HepG2 (cell line): ENCODE data around the gene PAK6. TPM values are rescaled to one million over a fixed set of nuclear protein-coding genes. Genes with fewer than 3 reads are reported as not detected.

Experiments used
- ATAC-seq: fragments of 200-7000 bp; cut with Tn5 transposase; 3 replicates; pipeline ENCODE4 v1.9.1; 2020; ENCODE audit warnings: mild to moderate bottlenecking, moderate library complexity
- BruUV-seq: library from RNA; stranded (reverse); fragments of 400-500 nt; replicated peaks from 2 replicates; lab custom pipeline; 2021; lab: Mats Ljungman, UMichigan
- CTCF ChIA-PET: fragments of 300-600 bp; formaldehyde crosslinking; extraction: SDS; loops from one replicate; lab custom pipeline; 2021; ENCODE audit warnings: low total read pairs, inconsistent platforms, low intra/inter-chr PET ratio; lab: Yijun Ruan, JAX
- POLR2A ChIA-PET: fragments of 350-600 bp; sonication (Branson Sonifier 250); formaldehyde crosslinking; loops from one replicate; lab custom pipeline; 2020; ENCODE audit warnings: antibody characterized with exemption, inconsistent platforms; lab: Yijun Ruan, JAX
- DNase-seq: peaks from one replicate; pipeline ENCODE4 v3.0.0-alpha.2; 2015; ENCODE audit warnings: low spot score
- FAIRE-seq: peaks from 3 replicates; lab custom pipeline; 2011; peaks lifted over from hg19 to GRCh38; lab: Jason Lieb, UNC
- H2AFZ ChIP-seq: one replicate; pipeline ENCODE4 v1.6.1; 2011; ENCODE audit warnings: low read length, inconsistent platforms
- H3K27ac ChIP-seq: fragments of 300-600 bp; 3 replicates; pipeline ENCODE4 v1.8.0; 2011; ENCODE audit warnings: mixed run types, mild to moderate bottlenecking, mixed read lengths, low read length, inconsistent platforms; ENCODE audit not compliant: insufficient read depth; ENCODE audit errors: extremely low read length
- H3K27me3 ChIP-seq, 2 experiments: fragments of 200-600 bp in 1 of 2; 2 replicates in 1 of 2; 3 replicates in 1 of 2; pipeline versions ENCODE4 v1.6.0 to v1.8.0; 2011; ENCODE audit warnings: low read length in 2 of 2, mild to moderate bottlenecking in 2 of 2, moderate library complexity in 2 of 2, inconsistent platforms in 1 of 2; ENCODE audit not compliant: insufficient read depth in 2 of 2, control insufficient read depth in 1 of 2
- H3K36me3 ChIP-seq, 2 experiments: fragments of 200-600 bp in 1 of 2; replicated peaks in 1 of 2; 2 replicates in 1 of 2; 3 replicates in 1 of 2; pipeline versions ENCODE4 v1.5.1 to v1.8.0; 2011; ENCODE audit warnings: low read length in 2 of 2, inconsistent platforms in 1 of 2; ENCODE audit not compliant: insufficient read depth in 2 of 2, control insufficient read depth in 1 of 2
- H3K4me1 ChIP-seq: 2 replicates; pipeline ENCODE4 v1.5.1; 2012; ENCODE audit warnings: low read length, inconsistent platforms; ENCODE audit not compliant: insufficient read depth
- H3K4me2 ChIP-seq: 2 replicates; pipeline ENCODE4 v1.6.0; 2011; ENCODE audit warnings: low read depth, low read length, inconsistent platforms
- H3K4me3 ChIP-seq, 3 experiments: fragments of 200-600 bp in 1 of 3; sonication (generic), shearing (Covaris generic) in 1 of 3; replicated peaks in 1 of 3; 2 replicates each; pipeline ENCODE4 v1.5.1; 2011 to 2016; ENCODE audit warnings: low read length in 3 of 3, inconsistent platforms in 2 of 3, low read depth in 2 of 3, mild to moderate bottlenecking in 2 of 3, control low read depth in 1 of 3, mixed read lengths in 1 of 3; ENCODE audit not compliant: insufficient read depth in 1 of 3
- H3K79me2 ChIP-seq: one replicate; pipeline ENCODE4 v1.6.1; 2011; ENCODE audit warnings: low read length, inconsistent platforms; ENCODE audit not compliant: insufficient read depth
- H3K9ac ChIP-seq: 2 replicates; pipeline ENCODE4 v1.6.0; 2011; ENCODE audit warnings: mild to moderate bottlenecking, low read depth, low read length, inconsistent platforms; ENCODE audit not compliant: insufficient read depth
- H3K9me3 ChIP-seq: 2 replicates; pipeline ENCODE4 v1.5.1; 2012; ENCODE audit warnings: mild to moderate bottlenecking, low read length
- H4K20me1 ChIP-seq: 2 replicates; pipeline ENCODE4 v1.6.0; 2011; ENCODE audit warnings: inconsistent platforms, mild to moderate bottlenecking, low read length, moderate library complexity; ENCODE audit not compliant: insufficient read depth
- PATZ1 ChIP-seq: sonication (generic); formaldehyde crosslinking; IDR thresholded peaks from 2 replicates; pipeline ENCODE4 v1.4.0; 2020; ENCODE audit warnings: missing genetic modification reagents
- POLR2G ChIP-seq: fragments of 200-400 bp; formaldehyde crosslinking; IDR thresholded peaks from 2 replicates; pipeline ENCODE4 v1.6.1; 2018; ENCODE audit warnings: mild to moderate bottlenecking, low read depth, low read length, moderate library complexity
- ZNF337 ChIP-seq: sonication (generic); formaldehyde crosslinking; IDR thresholded peaks from 2 replicates; pipeline ENCODE4 v1.5.1; 2020; ENCODE audit warnings: missing genetic modification reagents, low read depth, mild to moderate bottlenecking, borderline replicate concordance
- WGBS: methylation state at CpG from one replicate; pipeline ENCODE4 v1.1.6; 2017; ENCODE audit warnings: low lambda C conversion rate; 5-methylcytosine and 5-hydroxymethylcytosine counted together
- in situ Hi-C: cut with HindIII; loops from 2 replicates; pipeline ENCODE4 v1.10.0; 2017; ENCODE audit warnings: low pct_unique_long_range_greater_than_20kb; ENCODE audit not compliant: extremely low pct_ligation_motif_present
- intact Hi-C: fragments of 100-400 bp; cut with micrococcal nuclease; formaldehyde crosslinking; loops from one replicate; pipeline ENCODE4 v1.10.0; 2022; ENCODE audit not compliant: unreplicated experiment
- polyA plus RNA-seq, 8 experiments: library from polyadenylated mRNA; depleted of rRNA in 3 of 8; stranded (reverse) in 7 of 8; unstranded in 1 of 8; fragments of >200 nt; fragmentation: Illumina TruSeq in 4 of 8; extraction: Trizol in 4 of 8; gene quantifications; 2 replicates each; pipeline versions ENCODE4 v1.2.1 to v1.2.3, GENCODE V29; 2011 to 2016; ENCODE audit warnings: low read depth in 4 of 8, missing spikeins in 1 of 8, mixed read lengths in 1 of 8; ENCODE audit not compliant: insufficient read depth in 1 of 8
- total RNA-seq, 5 experiments: library from RNA; depleted of rRNA; stranded (reverse); fragments of >200 nt; fragmentation: Illumina TruSeq; extraction: Trizol; gene quantifications; 2 replicates each; pipeline ENCODE4 v1.2.3, GENCODE V29; 2016; ENCODE audit warnings: low read depth in 1 of 5

PAK6 gene
- total and polyA plus RNA-seq, 2 of the 13 experiments (the other 11 are each of a cell fraction or from before 2014, with no cell fraction given): 0.07 TPM; not detected in 1

- 60% methylated on average over 8 of the region's 8 CpGs for WGBS
- in situ Hi-C loops: no loop called here
Observed at GRCh38 chr15:40250304-40250656, 11.4 kb downstream of the PAK6 start.

More at GRCh38 chr15:40250304-40250656, 11.4 kb downstream of the PAK6 start:
- Histone ChIP-seq H3K27ac (no peak overlapping the region), H3K79me2 (no peaks in the 10 kb centered on the region), H3K27me3 (peaks cover 1 to 64% of the 10 kb centered on the region in 2 experiments; a peak in 4 of 5 replicates), H4K20me1 (no peaks in the 10 kb centered on the region), H2AFZ (no peak overlapping the region), H3K4me3 (no peak overlapping the region), H3K4me2 (no peak overlapping the region), H3K9ac (no peak overlapping the region), H3K4me1 (peaks cover 21% of the 10 kb centered on the region), H3K36me3 (no peaks in the 10 kb centered on the region), H3K9me3 (no peaks in the 10 kb centered on the region)
- DNase-seq (no peak), FAIRE-seq (no peak), ATAC-seq (no peak)
- intact Hi-C loops: no loop called here
- BruUV-seq: no TSS peak
- POLR2A ChIA-PET: no interaction called here
- TF ChIP-seq PATZ1 (CRISPR knock-in tag) (no peak), ZNF337 (CRISPR knock-in tag) (no peak), POLR2G (no peak)
- CTCF ChIA-PET: interaction anchor here (2.0 kb wide), 1 partner anchor 24 kb away, joined by 5 read pairs; no protein-coding TSS in a partner anchor
